Stimulated activated CD8-positive, alpha-beta memory T cell treated with anti-CD3 and anti-CD28 coated beads, Interleukin-12 subunit alpha, Interleukin-12 subunit beta, amount 100 ng/mL, for 24 hours (primary cell): Measurements from ENCODE around the gene WEE2.

ENCODE experiments used
- DNase-seq: peaks from one replicate; pipeline ENCODE4 v3.0.0-alpha.2; 2020; ENCODE audit errors: extremely low read depth

Gene WEE2

GRCh38 chr7:141691540-141691939, 16.6 kb upstream of the WEE2 start:
- DNase-seq: no peak

GRCh38 chr7:141691961-141692360, 16.2 kb upstream of the WEE2 start:
- no peak for DNase-seq

DNA sequence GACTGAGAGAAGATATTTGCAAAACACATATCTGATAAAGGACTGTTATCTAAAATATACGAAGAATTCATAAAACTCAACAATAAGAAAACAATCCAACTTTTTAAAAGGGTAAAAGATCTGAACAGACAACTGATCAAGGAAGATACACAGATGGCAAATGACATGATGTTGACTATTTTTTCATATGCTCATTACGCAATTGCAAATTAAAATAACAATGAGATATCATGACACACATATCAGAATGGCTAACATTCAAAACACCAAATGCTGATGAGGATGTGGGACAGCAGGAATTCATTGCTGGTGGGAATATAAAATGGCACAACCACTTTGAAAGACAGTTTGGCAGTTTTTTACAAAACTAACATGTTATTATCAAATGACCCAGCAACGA, 15.1 kb upstream of the WEE2 start:
- no peak for DNase-seq

DNA sequence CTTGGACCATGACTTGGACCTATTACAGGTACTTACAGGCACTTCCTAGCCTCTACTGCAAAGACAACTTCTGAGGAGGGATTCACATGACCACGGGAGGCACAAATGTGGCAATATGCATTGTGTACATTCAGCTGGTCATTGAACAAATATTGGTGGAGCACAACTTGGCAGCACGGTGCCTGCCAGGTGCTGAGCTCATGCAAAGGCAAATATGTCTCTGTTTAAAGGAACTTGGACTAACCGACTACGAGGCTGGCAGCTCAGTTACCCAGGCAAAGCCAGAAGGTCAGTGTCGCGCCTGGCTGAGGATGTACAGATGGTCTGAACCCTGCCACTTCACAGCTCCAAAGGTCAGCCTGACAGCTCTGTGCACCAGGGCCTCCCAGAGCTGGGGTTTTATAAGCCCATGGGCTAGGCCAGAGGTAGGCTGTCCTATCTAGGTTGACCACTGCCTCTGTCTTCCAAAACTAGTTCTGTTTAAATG, 12.3 kb upstream of the WEE2 start:
- DNase-seq: no peak

- DNase-seq: no peak
These were observed 11.8 kb upstream of the WEE2 start for GRCh38 chr7:141696348-141696747.

GRCh38 chr7:141697211-141697871, 10.8 kb upstream of the WEE2 start:
- DNase-seq: no peak

DNA sequence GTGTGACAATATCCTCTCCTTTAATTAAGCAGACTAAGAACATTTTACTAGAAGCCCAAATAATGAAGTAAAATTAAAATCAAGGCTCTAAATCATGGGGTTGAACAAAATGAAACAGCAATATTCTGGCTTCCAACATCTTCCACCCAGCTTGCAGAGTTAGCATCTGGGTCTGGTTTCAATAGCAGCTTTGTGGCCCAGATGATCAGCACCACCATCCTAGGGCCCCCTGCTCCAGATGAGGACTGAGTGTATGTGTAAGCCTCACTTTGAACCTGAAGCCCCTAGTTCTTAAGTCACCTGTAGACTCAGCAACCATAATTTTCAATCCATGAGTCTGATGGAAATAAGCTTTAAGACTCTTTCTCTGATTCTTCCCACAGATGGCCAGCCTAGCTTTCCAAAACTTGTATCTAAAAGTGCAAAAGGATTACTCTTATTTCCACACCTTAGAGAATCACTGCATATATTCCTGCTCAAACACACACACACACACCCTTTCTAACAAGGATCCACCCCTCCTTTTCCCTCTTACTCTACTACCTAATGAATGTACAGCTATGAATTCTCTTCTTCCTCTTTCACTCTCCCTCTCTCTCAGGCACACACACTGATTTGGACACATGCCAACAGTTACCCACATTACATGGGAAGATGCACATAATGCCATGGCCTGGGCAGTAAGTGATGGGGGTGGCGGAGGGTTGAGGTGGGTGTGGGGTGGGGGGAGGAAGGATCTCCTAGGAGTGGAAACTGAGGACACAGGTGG, 9.7 kb upstream of the WEE2 start:
- DNase-seq: no peak

DNA sequence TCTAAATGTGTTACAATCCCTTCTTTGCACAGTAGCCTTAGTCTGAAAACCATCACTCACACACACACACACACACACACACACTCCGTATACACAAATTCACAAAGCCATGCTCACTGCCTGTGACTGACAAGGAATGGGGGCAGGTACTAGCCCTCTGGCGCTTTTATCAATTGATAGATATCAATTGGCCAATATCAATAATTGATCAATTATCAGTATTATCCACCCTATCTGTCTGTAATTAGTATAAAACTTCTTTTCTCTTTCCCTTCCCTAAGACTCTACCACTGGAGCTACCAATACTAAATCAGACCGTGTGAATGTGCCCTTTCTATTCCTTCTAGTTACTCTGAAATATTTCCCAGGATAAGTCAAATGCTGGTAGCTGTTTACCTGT, 8.3 kb upstream of the WEE2 start:
- DNase-seq: no peak

DNA sequence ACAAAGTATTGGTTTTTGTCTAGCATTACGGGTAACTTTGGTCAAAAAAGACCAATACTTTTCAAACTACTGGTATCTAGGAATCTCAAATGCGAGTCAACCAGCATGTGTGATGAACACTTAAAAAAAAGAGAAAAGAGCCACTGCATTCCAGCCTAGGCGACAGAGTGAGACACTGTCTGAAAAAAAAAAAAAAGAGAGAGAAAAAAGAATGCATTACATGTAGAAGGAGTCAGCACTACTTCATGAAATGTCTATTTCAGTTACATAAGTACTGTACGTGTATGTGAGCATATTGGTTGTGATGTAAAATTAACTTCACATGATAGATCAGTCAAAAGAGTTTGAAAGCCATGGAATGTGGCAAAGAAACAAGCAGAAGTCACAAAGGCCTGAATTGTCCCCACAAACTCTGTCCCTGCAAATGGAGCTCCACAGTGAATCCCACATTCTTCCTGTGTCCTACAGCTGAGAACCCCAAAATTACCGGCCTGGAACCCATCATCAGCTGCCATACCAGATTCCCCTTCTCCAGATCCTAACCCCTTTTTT, 7.8 kb upstream of the WEE2 start:
- no peak for DNase-seq

- DNase-seq: no peak
These were observed 7.2 kb upstream of the WEE2 start for GRCh38 chr7:141700848-141701371.

DNA sequence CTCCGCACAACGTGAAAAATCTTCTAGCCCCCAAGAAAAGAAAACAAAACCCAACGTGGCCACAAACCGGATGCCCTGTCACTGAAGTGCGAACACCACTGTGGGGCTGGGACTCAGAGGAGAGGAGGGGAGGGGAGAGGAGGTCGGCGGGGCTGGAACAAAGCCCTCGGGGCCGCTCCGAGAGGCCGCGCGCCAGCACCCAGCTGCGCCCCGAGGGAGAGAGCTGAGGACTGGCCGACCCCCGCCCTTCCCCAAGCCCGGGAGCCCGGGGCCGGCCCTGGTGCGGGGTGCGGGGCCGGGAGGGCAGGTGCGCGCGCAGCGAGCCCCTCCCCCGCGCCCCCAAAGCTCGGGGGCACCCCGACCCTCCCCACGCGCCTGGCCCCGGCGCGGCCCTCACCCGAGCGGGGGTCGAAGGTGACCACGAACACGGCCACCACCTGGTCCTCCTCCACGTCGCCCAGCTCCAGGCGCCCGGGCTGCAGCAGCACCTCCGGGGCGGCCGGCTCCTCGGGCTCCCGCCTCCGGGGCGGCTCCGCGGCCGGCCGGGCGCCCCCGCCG, 6.6 kb upstream of the WEE2 start:
- peak; percentile 39 for DNase-seq

GRCh38 chr7:141702047-141702567, 6.0 kb upstream of the WEE2 start, which contains the start of gene DENND11:
DENND11 (minus strand) TSS chr7:141702166; CDS start chr7:141702153, 13 bp downstream.
- DNase-seq: peak; percentile 15

- no peak for DNase-seq
These were observed 5.3 kb upstream of the WEE2 start for GRCh38 chr7:141702892-141703291.

GRCh38 chr7:141704112-141704511, 4.0 kb upstream of the WEE2 start:
- no peak for DNase-seq

- DNase-seq: no peak
These were observed 3.4 kb upstream of the WEE2 start for GRCh38 chr7:141704741-141705140.

DNA sequence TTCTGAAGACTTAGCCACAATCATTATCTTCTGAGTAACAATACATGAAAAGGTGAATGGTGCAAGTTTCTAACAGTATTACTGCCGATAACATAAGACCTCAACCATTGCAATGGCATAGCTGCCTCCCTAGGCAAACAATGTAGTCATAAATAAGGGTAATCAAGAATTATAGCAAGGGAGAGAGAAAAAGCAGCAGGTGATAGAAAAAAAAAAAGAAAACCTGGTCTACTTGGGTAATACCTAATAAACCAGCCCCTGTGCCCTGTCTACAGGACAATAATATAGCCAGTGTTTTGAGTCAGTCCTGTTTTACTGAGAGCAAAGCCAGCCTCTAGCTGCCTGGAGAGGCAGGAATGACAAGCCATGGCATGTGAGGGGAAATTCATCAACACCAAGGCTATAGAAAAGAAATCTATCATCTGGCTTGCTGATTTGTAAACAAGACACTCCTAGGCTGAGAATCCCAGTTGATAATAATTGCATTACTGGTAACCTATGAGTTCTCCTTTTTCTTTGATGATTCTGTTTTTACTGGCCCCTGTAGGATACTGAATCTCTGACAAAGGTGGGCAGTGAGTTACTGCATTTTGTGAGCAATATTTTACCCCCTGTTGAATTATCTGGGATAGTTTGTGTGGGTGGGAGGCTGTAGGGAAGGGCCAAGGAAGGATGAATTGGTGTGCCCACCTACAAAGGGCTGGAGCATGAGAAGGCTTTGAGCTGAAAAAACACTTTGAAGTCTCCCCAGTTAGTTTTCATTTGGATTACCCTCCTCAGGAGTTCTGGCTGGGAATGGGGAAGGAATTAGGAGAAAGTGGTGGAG, 1.7 kb upstream of the WEE2 start:
- DNase-seq: no peak

- no peak for DNase-seq
These were observed 1.2 kb downstream of the WEE2 start for GRCh38 chr7:141709318-141709717.

DNA sequence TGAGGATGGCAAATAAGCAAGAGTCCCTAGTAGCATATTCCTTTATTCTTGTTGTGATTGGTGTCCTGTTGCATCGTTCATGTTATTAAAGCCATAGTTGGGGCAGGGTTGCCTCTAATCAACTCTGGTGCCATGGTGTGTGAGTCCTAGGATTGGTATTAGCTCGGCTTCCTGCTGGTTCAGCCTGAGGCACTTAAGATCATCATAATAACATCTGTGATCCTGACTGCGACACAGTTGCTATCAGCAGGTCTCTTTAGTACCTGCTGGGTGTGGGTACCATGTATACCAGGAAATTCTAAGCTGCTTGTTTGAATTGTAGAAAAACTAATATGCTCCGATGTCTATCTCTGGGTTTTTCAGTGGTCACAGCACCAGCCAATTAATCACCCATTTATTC, 1.6 kb downstream of the WEE2 start:
- no peak for DNase-seq

DNA sequence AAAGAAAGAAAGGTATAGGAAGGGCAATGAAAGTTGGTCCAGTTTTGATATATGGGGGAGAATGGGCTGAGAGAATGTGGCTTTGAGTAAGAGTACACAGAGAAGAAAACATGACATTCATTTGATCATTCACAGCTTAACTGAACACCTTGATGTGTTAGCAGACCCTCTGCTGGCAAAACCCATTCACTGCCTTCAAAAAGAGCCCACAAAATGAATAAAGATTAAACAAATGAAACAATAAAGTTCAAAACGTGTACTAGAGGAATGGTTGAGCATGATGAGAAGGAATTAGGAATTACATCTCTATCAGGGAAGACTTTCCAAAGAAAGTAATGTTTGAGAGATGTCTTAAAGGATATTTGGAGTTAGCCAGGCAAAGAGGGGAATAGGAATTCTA, 2.1 kb downstream of the WEE2 start:
- DNase-seq: no peak

DNA sequence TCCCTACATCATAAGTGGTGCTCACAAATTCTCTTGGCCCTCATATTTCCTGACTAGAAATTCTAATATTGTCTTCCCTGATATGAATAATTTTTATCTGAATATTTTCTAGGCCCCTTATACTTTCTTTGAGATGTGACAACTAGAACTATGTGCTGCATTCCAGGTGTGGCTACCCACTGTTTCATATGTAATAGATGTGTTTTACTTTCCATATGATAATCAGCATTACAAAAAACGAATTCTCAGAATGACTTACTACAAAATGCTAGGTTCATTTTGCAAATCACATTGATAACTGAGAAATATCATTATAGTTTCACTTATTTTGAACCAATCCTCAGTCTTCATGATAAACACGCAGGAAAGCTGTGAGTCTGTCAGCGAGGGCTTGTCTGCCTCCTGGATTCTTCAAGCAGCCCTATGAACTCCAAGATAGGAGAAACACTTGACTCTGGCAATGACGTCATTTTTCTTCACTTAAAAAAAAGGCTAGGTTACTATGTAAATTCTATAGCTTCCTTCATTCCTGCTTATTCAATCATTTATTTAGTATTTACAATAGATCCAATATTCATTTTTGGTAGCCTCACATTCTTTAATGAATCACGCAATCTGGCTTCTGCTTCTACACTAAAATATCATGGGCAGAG, 4.6 kb downstream of the WEE2 start:
- DNase-seq: no peak

DNA sequence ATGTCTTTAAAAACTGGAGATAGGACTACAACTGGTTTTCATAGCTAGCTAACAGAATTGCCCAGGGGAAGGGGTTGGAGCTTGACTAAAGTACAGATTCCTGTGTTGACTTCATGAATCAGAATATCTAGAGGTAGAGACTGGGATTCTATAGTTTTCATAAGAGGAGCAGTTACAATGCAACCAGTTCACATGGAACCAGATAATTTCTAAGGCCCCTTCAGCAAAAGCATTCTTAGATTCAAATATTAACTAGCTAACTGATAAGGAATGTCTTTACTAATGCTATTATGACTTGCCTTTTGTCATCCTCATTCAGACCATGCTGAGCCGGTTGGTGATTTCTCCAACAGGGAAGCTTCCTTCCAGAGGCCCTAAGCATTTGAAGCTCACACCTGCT, 5.7 kb downstream of the WEE2 start:
- no peak for DNase-seq
